Stimulated activated CD4-positive, alpha-beta T cell treated with anti-CD3 and anti-CD28 coated beads, Interleukin-4, amount 100 ng/mL, for 24 hours (primary cell): ENCODE measurements around the gene B4GALT5.
"Not testable (repeated sequence)": the region's sequence is repeated elsewhere in the genome, so short reads cannot be mapped to it uniquely, and the experiment has no call there.

Experiments used
- DNase-seq: peaks from one replicate; pipeline ENCODE4 v3.0.0-alpha.2; 2020

Gene B4GALT5

GRCh38 chr20:49713753-49714712, at the start of gene B4GALT5:
Gene B4GALT5, minus strand, starts transcription at chr20:49713878. Its CDS starts 188 bp downstream, at chr20:49713690.
- DNase-seq: peak; percentile 60

- no peak for DNase-seq
Observed at GRCh38 chr20:49762940-49763766, 49.5 kb upstream of the B4GALT5 start.

- not testable (repeated sequence) for DNase-seq
Observed at GRCh38 chr20:49761888-49762287, 48.2 kb upstream of the B4GALT5 start.

GRCh38 chr20:49759266-49759950, 45.7 kb upstream of the B4GALT5 start:
- no peak for DNase-seq

- no peak for DNase-seq
Observed at GRCh38 chr20:49758781-49759180, 45.1 kb upstream of the B4GALT5 start.

GRCh38 chr20:49757597-49757996, 43.9 kb upstream of the B4GALT5 start:
- no peak for DNase-seq

- no peak for DNase-seq
Observed at GRCh38 chr20:49756241-49756640, 42.6 kb upstream of the B4GALT5 start.

GRCh38 chr20:49754596-49754995, 40.9 kb upstream of the B4GALT5 start:
- DNase-seq: no peak

- DNase-seq: no peak
Observed at GRCh38 chr20:49753133-49753532, 39.5 kb upstream of the B4GALT5 start.

GRCh38 chr20:49752201-49752903, 38.7 kb upstream of the B4GALT5 start:
- no peak for DNase-seq

- no peak for DNase-seq
Observed at GRCh38 chr20:49751397-49751736, 37.7 kb upstream of the B4GALT5 start.

- DNase-seq: no peak
Observed at GRCh38 chr20:49750611-49751396, 37.1 kb upstream of the B4GALT5 start.

- no peak for DNase-seq
Observed at GRCh38 chr20:49749625-49750024, 35.9 kb upstream of the B4GALT5 start.

GRCh38 chr20:49748525-49748838, 34.8 kb upstream of the B4GALT5 start:
- DNase-seq: no peak

- no peak for DNase-seq
Observed at GRCh38 chr20:49747707-49748524, 34.2 kb upstream of the B4GALT5 start.

- no peak for DNase-seq
Observed at GRCh38 chr20:49742948-49743347, 29.3 kb upstream of the B4GALT5 start.

- no peak for DNase-seq
Observed at GRCh38 chr20:49741977-49742376, 28.3 kb upstream of the B4GALT5 start.

- no peak for DNase-seq
Observed at GRCh38 chr20:49740807-49741206, 27.1 kb upstream of the B4GALT5 start.

GRCh38 chr20:49739042-49739441, 25.4 kb upstream of the B4GALT5 start:
- DNase-seq: no peak

- DNase-seq: no peak
Observed at GRCh38 chr20:49737260-49737659, 23.6 kb upstream of the B4GALT5 start.

- DNase-seq: no peak
Observed at GRCh38 chr20:49729780-49730179, 16.1 kb upstream of the B4GALT5 start.
